SHP77 (cell line): ENCODE data around the gene TRAF1.
"Not testable (repeated sequence)": the region's sequence is repeated elsewhere in the genome, so short reads cannot be mapped to it uniquely, and the experiment has no call there.

ENCODE experiments used
- DNase-seq, 2 experiments: peaks; one replicate each; lab custom pipeline; 2025; lab: John Stamatoyannopoulos, UW

Gene TRAF1

GRCh38 chr9:120926397-120926928, at the start of gene TRAF1:
TRAF1 (minus strand) TSS chr9:120926796; CDS start chr9:120926075, 721 bp downstream.
- DNase-seq = no peak

GRCh38 chr9:120974921-120975320, 48.3 kb upstream of the TRAF1 start:
- no peak for DNase-seq

- no peak for DNase-seq
These were observed 47.6 kb upstream of the TRAF1 start for GRCh38 chr9:120974181-120974580.

GRCh38 chr9:120971938-120972337, 45.3 kb upstream of the TRAF1 start:
- DNase-seq = no peak

GRCh38 chr9:120971471-120971870, 44.9 kb upstream of the TRAF1 start:
- not testable (repeated sequence) for DNase-seq

GRCh38 chr9:120970244-120970643, 43.6 kb upstream of the TRAF1 start:
- no peak for DNase-seq

- DNase-seq = no peak
These were observed 39.4 kb upstream of the TRAF1 start for GRCh38 chr9:120966013-120966369.

- DNase-seq = no peak
These were observed 38.9 kb upstream of the TRAF1 start for GRCh38 chr9:120965344-120966012.

GRCh38 chr9:120961936-120962335, 35.3 kb upstream of the TRAF1 start:
- no peak for DNase-seq

GRCh38 chr9:120960001-120960400, 33.4 kb upstream of the TRAF1 start:
- no peak for DNase-seq

- no peak for DNase-seq
These were observed 30.3 kb upstream of the TRAF1 start for GRCh38 chr9:120956862-120957261.

GRCh38 chr9:120951960-120952618, 25.5 kb upstream of the TRAF1 start:
- no peak for DNase-seq

- no peak for DNase-seq
These were observed 24.1 kb upstream of the TRAF1 start for GRCh38 chr9:120950421-120951388.

GRCh38 chr9:120949290-120949689, 22.7 kb upstream of the TRAF1 start:
- DNase-seq = no peak

- no peak for DNase-seq
These were observed 22.2 kb upstream of the TRAF1 start for GRCh38 chr9:120948824-120949223.

GRCh38 chr9:120947222-120947621, 20.6 kb upstream of the TRAF1 start:
- DNase-seq = no peak

GRCh38 chr9:120946259-120946658, 19.7 kb upstream of the TRAF1 start:
- no peak for DNase-seq

- no peak for DNase-seq
These were observed 18.4 kb upstream of the TRAF1 start for GRCh38 chr9:120944948-120945347.

GRCh38 chr9:120944434-120944843, 17.8 kb upstream of the TRAF1 start:
- DNase-seq = no peak

- no peak for DNase-seq
These were observed 15.8 kb upstream of the TRAF1 start for GRCh38 chr9:120942186-120943001.

GRCh38 chr9:120941046-120941770, 14.6 kb upstream of the TRAF1 start:
- no peak for DNase-seq
